ENCODE data around the gene LTBP3.
A peak's percentile ranks its signal among the peaks of the same experiment; 100 is the strongest.

The LTBP3 gene

GRCh38 chr11:65501186-65501471 is 57.0 kb downstream of the LTBP3 start:
- H3K4me3 ChIP-seq (ENCODE audit: low read depth, low read length), result peak overlapping the region; percentile 98
- peak overlapping the region; percentile 16; the same call in 1 of the 2 replicates for H3K27ac ChIP-seq (ENCODE audit: extremely low read depth, low read depth, low read length)
- TF ChIP-seq ZNF280D (tag by site-specific recombination; IDR thresholded peaks at IDR 0.05) (no peak), CTCF (tag by site-specific recombination; IDR thresholded peaks at IDR 0.05) (no peak), SP2 (tag by site-specific recombination; IDR thresholded peaks at IDR 0.05) (no peak), PRDM6 (tag by site-specific recombination; IDR thresholded peaks at IDR 0.05) (peak; percentile 76), ZNF785 (tag by site-specific recombination; IDR thresholded peaks at IDR 0.05) (no peak), ZNF530 (tag by site-specific recombination; IDR thresholded peaks at IDR 0.05; ENCODE audit: low read depth) (no peak), BCL11A (tag by site-specific recombination; IDR thresholded peaks at IDR 0.05; ENCODE audit: low read depth) (no peak)
- H3K36me3 ChIP-seq (ENCODE audit: control insufficient read depth in 2 of 2, insufficient read depth in 1 of 2, low read length in 2 of 2), result peaks cover 0 to 63% of the 10 kb centered on the region in 2 experiments; a peak in 2 of 3 replicates
- CTCF ChIA-PET, result interaction anchor here (1.8 to 5.0 kb wide), 3 partner anchors 22 to 85 kb away, joined by 6 to 35 read pairs (median 8); no protein-coding TSS in a partner anchor
- H3K9me3 ChIP-seq (ENCODE audit: control insufficient read depth, insufficient read depth, low read depth, low read length), result no peaks in the 10 kb centered on the region
- H3K4me1 ChIP-seq (ENCODE audit: control insufficient read depth, insufficient read depth, low read length), result peaks cover 6% of the 10 kb centered on the region
- POLR2A ChIA-PET, result interaction anchor here (1.0 to 28.2 kb wide), 8 partner anchors 7 to 168 kb away, joined by 4 to 1129 read pairs (median 99); partner anchors contain the start of genes DPF2, NEAT1 and SCYL1

GRCh38 chr11:65500387-65501185 is 57.6 kb downstream of the LTBP3 start:
- Histone ChIP-seq H3K27ac (ENCODE audit: extremely low read depth, low read depth, low read length) (peak overlapping the region; percentile 21; the same call in 1 of the 2 replicates), H3K36me3 (ENCODE audit: control insufficient read depth in 2 of 2, insufficient read depth in 1 of 2, low read length in 2 of 2) (peaks cover 0 to 58% of the 10 kb centered on the region in 2 experiments; a peak in 2 of 3 replicates)
- CTCF ChIA-PET, result interaction anchor here (0.6 to 5.0 kb wide), 11 partner anchors 11 to 113 kb away, joined by 3 to 35 read pairs (median 3); no protein-coding TSS in a partner anchor
- TF ChIP-seq ZBTB7A (tag by site-specific recombination; IDR thresholded peaks at IDR 0.05; ENCODE audit: low read depth), result no peak
- TF ChIP-seq GFI1B (tag by site-specific recombination; IDR thresholded peaks at IDR 0.05), result no peak
- peak; percentile 24; the same call in 1 of the 2 replicates for TF ChIP-seq KLF17 (tag by site-specific recombination; IDR thresholded peaks at IDR 0.05)
- TF ChIP-seq SP2 (tag by site-specific recombination; IDR thresholded peaks at IDR 0.05), result no peak
- TF ChIP-seq KLF1 (tag by site-specific recombination; IDR thresholded peaks at IDR 0.05), result no peak
- 0 out of 2 replicates have a peak, but pooled peaks have one; percentile 35 for TF ChIP-seq HOXD13 (CRISPR knock-in tag; IDR thresholded peaks at IDR 0.05; ENCODE audit: borderline replicate concordance)
- no peak for TF ChIP-seq YY2 (tag by site-specific recombination; IDR thresholded peaks at IDR 0.05)
- peak; percentile 58 for TF ChIP-seq ZNF600 (tag by site-specific recombination; IDR thresholded peaks at IDR 0.05)
- TF ChIP-seq PRDM6 (tag by site-specific recombination; IDR thresholded peaks at IDR 0.05), result peak; percentile 92
- no peak for TF ChIP-seq ZNF280D (tag by site-specific recombination; IDR thresholded peaks at IDR 0.05)
- TF ChIP-seq ZNF366 (tag by site-specific recombination; conservative IDR thresholded peaks at IDR 0.05), result peak; percentile 70; the same call in 1 of the 2 replicates
- peak; percentile 71 for TF ChIP-seq ZNF2 (tag by site-specific recombination; IDR thresholded peaks at IDR 0.05)
- TF ChIP-seq ZNF654 (tag by site-specific recombination; IDR thresholded peaks at IDR 0.05; ENCODE audit: low read depth), result no peak
- no peak for TF ChIP-seq ZNF341 (tag by site-specific recombination; IDR thresholded peaks at IDR 0.05; ENCODE audit: low read depth)

More at GRCh38 chr11:65500387-65501185, 57.6 kb downstream of the LTBP3 start:
- Histone ChIP-seq H3K4me1 (ENCODE audit: control insufficient read depth, insufficient read depth, low read length) (peaks cover 6% of the 10 kb centered on the region), H3K9me3 (ENCODE audit: control insufficient read depth, insufficient read depth, low read depth, low read length) (no peaks in the 10 kb centered on the region), H3K4me3 (ENCODE audit: low read depth, low read length) (peak overlapping the region; percentile 98)
- POLR2A ChIA-PET, result interaction anchor here (0.7 to 28.2 kb wide), 23 partner anchors 8 to 185 kb away, joined by 3 to 1129 read pairs (median 9); partner anchors contain the start of genes CDC42EP2, DPF2, NEAT1 and PCNX3

All from HEK293 (cell line).